Sigmoid colon (tissue), 7 donors: Measurements from ENCODE around the gene HDHD3. TPM values are rescaled to one million over a fixed set of nuclear protein-coding genes. Genes with fewer than 3 reads are reported as not detected.
A peak's percentile ranks its signal among the peaks of the same experiment; 100 is the strongest.

ENCODE experiments used
- DNase-seq: peaks from one replicate; pipeline ENCODE4 v3.0.0-alpha.2; 2019
- H3K27ac ChIP-seq, 4 donors: fragments of 200-600 bp; sonication (generic); one replicate each; pipeline ENCODE4 v1.5.1; 2016 to 2019; ENCODE audit warnings: mild to moderate bottlenecking in 1 of 4
- H3K27me3 ChIP-seq, 3 donors: fragments of 200-600 bp; sonication (generic); one replicate each; pipeline ENCODE4 v1.5.1; 2019; ENCODE audit warnings: mild to moderate bottlenecking in 1 of 3
- H3K36me3 ChIP-seq, 4 donors: fragments of 200-600 bp; sonication (generic); one replicate each; pipeline ENCODE4 v1.5.1; 2016 to 2019
- H3K4me1 ChIP-seq, 4 donors: fragments of 200-600 bp; sonication (generic); one replicate each; pipeline ENCODE4 v1.5.1; 2017 to 2019
- H3K4me3 ChIP-seq, 4 donors: fragments of 200-600 bp; sonication (generic); one replicate each; pipeline ENCODE4 v1.5.1; 2017 to 2019; ENCODE audit warnings: mild to moderate bottlenecking in 2 of 4, moderate library complexity in 1 of 4
- H3K9me3 ChIP-seq, 4 donors: fragments of 200-600 bp in 3 of 4; sonication (generic) in 3 of 4; one replicate each; pipeline versions ENCODE4 v1.5.1 to v1.6.1; 2013 to 2019
- CTCF ChIP-seq, 4 experiments: fragments of 450-650 bp in 3 of 4; fragments of 200-600 bp in 1 of 4; IDR thresholded peaks; one replicate each; pipeline ENCODE4 v1.5.1; 2016 to 2019; ENCODE audit warnings: antibody characterized with exemption in 4 of 4, mild to moderate bottlenecking in 3 of 4, moderate library complexity in 2 of 4
- EP300 ChIP-seq, 4 donors: sonication (generic); formaldehyde crosslinking; IDR thresholded peaks; one replicate each; pipeline ENCODE4 v1.6.1; 2017; ENCODE audit warnings: antibody characterized with exemption in 4 of 4
- POLR2A ChIP-seq, 2 donors: fragments of 450-650 bp; IDR thresholded peaks; one replicate each; pipeline ENCODE4 v1.6.1; 2016; ENCODE audit warnings: antibody characterized with exemption in 2 of 2, mild to moderate bottlenecking in 2 of 2, moderate library complexity in 2 of 2
- POLR2AphosphoS5 ChIP-seq, 4 donors: sonication (generic); formaldehyde crosslinking; IDR thresholded peaks; one replicate each; pipeline ENCODE4 v1.6.1; 2017; ENCODE audit warnings: antibody characterized with exemption in 4 of 4
- WGBS, 2 donors: extraction: QIAGEN DNeasy Blood & Tissue Kit; methylation state at CpG; one replicate each; pipeline ENCODE4 v1.1.7; 2013; 5-methylcytosine and 5-hydroxymethylcytosine counted together
- intact Hi-C: fragments of 100-400 bp; cut with DNase I; formaldehyde crosslinking; loops from one replicate; pipeline ENCODE4 v1.15.1; 2023
- polyA plus RNA-seq, 3 donors: library from polyadenylated mRNA; stranded (reverse); fragments of 200-250 nt; gene quantifications; one replicate each; pipeline ENCODE4 v1.2.3, GENCODE V29; 2013
- total RNA-seq, 4 donors: library from RNA; depleted of rRNA; stranded (reverse); fragments of >200 nt; gene quantifications; one replicate each; pipeline ENCODE4 v1.1.0, GENCODE V29; 2016
- donor health status: healthy with polysubstance abuse.
- donor health status: Bipolar disorder and iron deficiency.
- donor health status: healthy.

HDHD3 gene
- total and polyA plus RNA-seq, 7 donors, result 16.4 to 158 (median 34.6) TPM

GRCh38 chr9:113356686-113357292 is 20.0 kb downstream of the HDHD3 start:
- TF ChIP-seq CTCF (IDR thresholded peaks at IDR 0.05) (no peak), EP300 (IDR thresholded peaks at IDR 0.05) (no peak), POLR2A (IDR thresholded peaks at IDR 0.05) (no peak), POLR2AphosphoS5 (IDR thresholded peaks at IDR 0.05) (no peak)
- Histone ChIP-seq H3K27ac (no peak overlapping the region), H3K4me1 (no peaks in the 10 kb centered on the region), H3K9me3 (no peaks in the 10 kb centered on the region), H3K36me3 (no peaks in the 10 kb centered on the region), H3K4me3 (no peak overlapping the region), H3K27me3 (peaks cover 0 to 4% (median 0%) of the 10 kb centered on the region in 3 donors)
- DNase-seq, result no peak
- WGBS, 2 donors, result 85% methylated on average over 7 of the region's 7 CpGs
- intact Hi-C loops, result no loop called here

GRCh38 chr9:113355040-113355596 is 21.7 kb downstream of the HDHD3 start:
- intact Hi-C loops, result no loop called here
- TF ChIP-seq CTCF (IDR thresholded peaks at IDR 0.05), result no peak
- TF ChIP-seq POLR2A (IDR thresholded peaks at IDR 0.05), result no peak
- no peak for TF ChIP-seq POLR2AphosphoS5 (IDR thresholded peaks at IDR 0.05)
- no peak for TF ChIP-seq EP300 (IDR thresholded peaks at IDR 0.05)
- Histone ChIP-seq H3K9me3 (no peaks in the 10 kb centered on the region), H3K27me3 (peaks cover 0 to 19% (median 2%) of the 10 kb centered on the region in 3 donors), H3K36me3 (no peaks in the 10 kb centered on the region), H3K4me3 (no peak overlapping the region), H3K27ac (no peak overlapping the region), H3K4me1 (peaks cover 0 to 5% (median 5%) of the 10 kb centered on the region in 4 donors)
- WGBS, 2 donors, result 87 to 91% methylated on average over 4 of the region's 4 CpGs
- DNase-seq, result no peak

- WGBS, 2 donors, result 78 to 80% methylated on average over 1 of the region's 1 CpG
- Histone ChIP-seq H3K9me3 (no peaks in the 10 kb centered on the region), H3K27ac (no peak overlapping the region), H3K4me3 (no peak overlapping the region), H3K36me3 (no peaks in the 10 kb centered on the region), H3K27me3 (peaks cover 0 to 25% (median 2%) of the 10 kb centered on the region in 3 donors), H3K4me1 (peaks cover 0 to 16% (median 13%) of the 10 kb centered on the region in 4 donors)
- intact Hi-C loops, result no loop called here
- no peak for DNase-seq
- TF ChIP-seq EP300 (IDR thresholded peaks at IDR 0.05) (no peak), POLR2AphosphoS5 (IDR thresholded peaks at IDR 0.05) (no peak), POLR2A (IDR thresholded peaks at IDR 0.05) (no peak), CTCF (IDR thresholded peaks at IDR 0.05) (peak in 1 of 4 experiments; percentile 4)
Measured at GRCh38 chr9:113352411-113352810, 24.4 kb downstream of the HDHD3 start.

GRCh38 chr9:113352006-113352405 is 24.8 kb downstream of the HDHD3 start:
- no peak for TF ChIP-seq POLR2A (IDR thresholded peaks at IDR 0.05)
- Histone ChIP-seq H3K36me3 (no peaks in the 10 kb centered on the region), H3K4me1 (peaks cover 0 to 16% (median 13%) of the 10 kb centered on the region in 4 donors), H3K27ac (no peak overlapping the region), H3K27me3 (peaks cover 0 to 25% (median 2%) of the 10 kb centered on the region in 3 donors), H3K4me3 (no peak overlapping the region), H3K9me3 (no peaks in the 10 kb centered on the region)
- no peak for DNase-seq
- intact Hi-C loops, result no loop called here
- 73 to 75% methylated on average over 6 of the region's 6 CpGs for WGBS, 2 donors

GRCh38 chr9:113350937-113351336 is 25.8 kb downstream of the HDHD3 start:
- intact Hi-C loops, result no loop called here
- no peak for TF ChIP-seq CTCF (IDR thresholded peaks at IDR 0.05)
- TF ChIP-seq POLR2A (IDR thresholded peaks at IDR 0.05), result no peak
- TF ChIP-seq POLR2AphosphoS5 (IDR thresholded peaks at IDR 0.05), result no peak
- no peak for TF ChIP-seq EP300 (IDR thresholded peaks at IDR 0.05)
- WGBS, 2 donors, result 27 to 46% methylated on average over 6 of the region's 6 CpGs

More at GRCh38 chr9:113350937-113351336, 25.8 kb downstream of the HDHD3 start:
- H3K36me3 ChIP-seq, result no peaks in the 10 kb centered on the region
- H3K4me1 ChIP-seq, result peaks cover 0 to 16% (median 13%) of the 10 kb centered on the region in 4 donors
- peaks cover 0 to 25% (median 2%) of the 10 kb centered on the region in 3 donors for H3K27me3 ChIP-seq
- no peaks in the 10 kb centered on the region for H3K9me3 ChIP-seq
- H3K4me3 ChIP-seq, result no peak overlapping the region
- H3K27ac ChIP-seq, result no peak overlapping the region
- no peak for DNase-seq
